Activated naive CD8-positive, alpha-beta T cell treated with anti-CD3 and anti-CD28 coated beads, Interleukin-2, amount 10 ng/mL, durations not matched to agents 7 days and 5 days (primary cell): Measurements from ENCODE around the gene GAS7. TPM values are rescaled to one million over a fixed set of nuclear protein-coding genes. Genes with fewer than 3 reads are reported as not detected.

Experiments
- ATAC-seq: fragments of 150-1000 bp; cut with Tn5 transposase; one replicate; pipeline ENCODE4 v1.10.0; 2021; ENCODE audit warnings: low read depth, moderate library complexity
- POLR2A ChIA-PET: fragments of 350-600 bp; sonication (Branson Sonifier 250); formaldehyde crosslinking; loops from one replicate; lab custom pipeline; 2021; ENCODE audit warnings: antibody characterized with exemption; lab: Charles Lee
- DNase-seq: peaks from one replicate; pipeline ENCODE4 v3.0.0; 2021
- H3K27ac Mint-ChIP-seq: one replicate; pipeline ENCODE4 v1.8.0; 2022; ENCODE audit warnings: mild to moderate bottlenecking, mixed read lengths
- H3K27me3 Mint-ChIP-seq: one replicate; pipeline ENCODE4 v1.8.0; 2022; ENCODE audit warnings: mild to moderate bottlenecking, moderate library complexity, mixed read lengths
- H3K36me3 Mint-ChIP-seq: one replicate; pipeline ENCODE4 v1.8.0; 2021; ENCODE audit warnings: mild to moderate bottlenecking, mixed read lengths
- H3K4me1 Mint-ChIP-seq: one replicate; pipeline ENCODE4 v1.8.0; 2021; ENCODE audit warnings: mixed read lengths
- H3K4me3 Mint-ChIP-seq: one replicate; pipeline ENCODE4 v1.8.0; 2022; ENCODE audit warnings: mild to moderate bottlenecking, moderate library complexity, mixed read lengths
- H3K9me3 Mint-ChIP-seq: one replicate; pipeline ENCODE4 v1.8.0; 2021; ENCODE audit warnings: mixed read lengths
- total RNA-seq, 2 experiments: library from RNA; stranded (reverse); gene quantifications; one replicate each; pipeline ENCODE4 v1.2.3, GENCODE V29; 2021

The GAS7 gene
- total RNA-seq, 2 experiments from 2014 or later = 2.7 to 2.8 TPM

DNA sequence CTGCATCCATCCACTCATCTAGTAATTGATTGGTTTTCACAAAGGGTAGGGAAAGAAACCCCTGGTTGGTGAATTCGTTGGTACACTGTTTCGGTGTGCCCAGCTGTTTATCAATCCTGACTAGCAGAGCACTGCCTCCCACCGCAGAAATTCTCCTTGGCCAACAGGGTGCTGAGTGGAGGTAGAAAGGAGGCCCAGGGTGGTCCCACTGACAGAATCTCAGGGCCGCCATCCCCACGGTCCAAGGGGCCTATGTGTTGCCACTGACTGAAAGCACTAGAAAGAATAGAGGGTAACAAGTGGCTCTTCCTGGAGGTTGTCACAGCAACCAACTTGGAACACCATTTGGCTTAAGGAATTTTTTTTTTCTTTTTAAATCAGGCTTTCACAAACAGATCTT lies 284.9 kb downstream of the GAS7 start:
- ATAC-seq (no peak), DNase-seq (no peak)
- POLR2A ChIA-PET = no interaction called here
- no peaks in the 10 kb centered on the region for H3K36me3 Mint-ChIP-seq
- no peaks in the 10 kb centered on the region for H3K9me3 Mint-ChIP-seq
- H3K4me1 Mint-ChIP-seq = no peaks in the 10 kb centered on the region
- no peak overlapping the region for H3K27ac Mint-ChIP-seq
- no peak overlapping the region for H3K4me3 Mint-ChIP-seq
- no peaks in the 10 kb centered on the region for H3K27me3 Mint-ChIP-seq

DNA sequence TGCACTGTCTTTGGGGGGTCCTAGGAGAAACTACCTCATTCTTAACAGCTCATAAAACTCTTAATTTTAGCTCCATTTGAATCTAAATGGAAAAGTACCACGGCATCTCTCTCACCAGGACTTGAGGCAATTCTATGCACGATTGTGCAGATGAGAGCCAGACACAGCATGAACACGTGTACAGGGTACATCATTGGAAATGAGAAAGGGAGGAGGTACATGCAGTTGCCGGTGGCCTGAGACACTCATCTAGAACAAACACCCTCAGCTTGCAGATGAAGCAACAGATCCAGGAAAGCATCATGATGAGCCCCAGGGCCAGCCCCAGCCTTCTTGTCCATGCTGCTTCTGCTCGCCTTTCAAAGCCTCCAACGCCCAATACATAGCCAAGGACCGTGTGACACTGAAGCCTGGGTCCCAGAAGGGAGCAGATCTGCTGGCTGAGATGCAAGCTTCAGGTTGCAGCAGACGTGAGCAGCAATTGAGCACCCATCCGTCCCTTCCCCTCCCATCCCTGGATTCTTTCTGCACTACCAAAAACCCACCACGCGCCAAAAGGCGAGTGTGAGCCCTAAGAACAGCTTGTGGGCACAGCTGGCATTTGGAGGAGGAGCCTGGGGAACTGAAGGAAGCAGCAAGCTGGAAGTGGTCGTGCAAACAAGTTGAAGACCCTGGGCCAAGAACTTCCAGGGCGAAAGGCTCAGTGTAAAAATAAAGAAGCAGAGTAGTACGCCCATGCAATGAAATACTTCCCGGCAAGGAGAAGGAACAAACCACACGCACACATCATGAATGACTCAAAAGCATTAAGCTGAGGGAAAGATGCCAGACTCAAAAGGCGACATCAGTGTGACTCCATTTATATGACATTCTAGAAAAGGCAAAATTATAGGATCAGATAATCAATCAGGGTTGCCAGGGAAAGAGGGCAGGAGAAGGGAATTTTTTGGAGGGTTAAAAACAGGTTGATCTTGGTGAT lies 286.0 kb downstream of the GAS7 start:
- DNase-seq = no peak
- Mint-ChIP-seq H3K27ac (no peak overlapping the region), H3K36me3 (no peaks in the 10 kb centered on the region), H3K4me1 (no peaks in the 10 kb centered on the region), H3K9me3 (no peaks in the 10 kb centered on the region), H3K27me3 (no peaks in the 10 kb centered on the region), H3K4me3 (no peak overlapping the region)
- POLR2A ChIA-PET = no interaction called here
- ATAC-seq = no peak

DNA sequence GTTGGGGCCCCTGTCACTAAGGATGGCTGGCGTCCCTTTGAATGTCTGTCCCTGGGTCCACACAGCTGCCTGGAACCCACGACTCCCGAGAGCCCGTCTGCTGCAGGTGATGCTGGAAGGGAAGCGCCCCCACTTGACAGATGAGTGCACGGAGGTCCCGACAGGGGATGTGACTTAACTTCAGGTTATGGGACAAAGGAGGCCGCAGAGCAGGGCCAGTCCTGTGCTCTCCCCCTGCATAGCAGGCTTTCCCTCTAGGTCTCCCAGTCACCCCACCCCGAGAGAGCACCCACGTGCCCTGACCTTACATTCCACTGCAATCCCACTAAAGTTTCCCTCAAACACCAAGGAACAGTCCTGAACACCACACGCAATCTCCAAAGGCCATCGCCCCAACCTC lies 287.3 kb downstream of the GAS7 start:
- H3K4me1 Mint-ChIP-seq = no peaks in the 10 kb centered on the region
- H3K27me3 Mint-ChIP-seq = no peaks in the 10 kb centered on the region
- no peak overlapping the region for H3K4me3 Mint-ChIP-seq
- ATAC-seq (no peak), DNase-seq (no peak)
- H3K9me3 Mint-ChIP-seq = no peaks in the 10 kb centered on the region
- POLR2A ChIA-PET = no interaction called here
- H3K27ac Mint-ChIP-seq = no peak overlapping the region
- no peaks in the 10 kb centered on the region for H3K36me3 Mint-ChIP-seq

DNA sequence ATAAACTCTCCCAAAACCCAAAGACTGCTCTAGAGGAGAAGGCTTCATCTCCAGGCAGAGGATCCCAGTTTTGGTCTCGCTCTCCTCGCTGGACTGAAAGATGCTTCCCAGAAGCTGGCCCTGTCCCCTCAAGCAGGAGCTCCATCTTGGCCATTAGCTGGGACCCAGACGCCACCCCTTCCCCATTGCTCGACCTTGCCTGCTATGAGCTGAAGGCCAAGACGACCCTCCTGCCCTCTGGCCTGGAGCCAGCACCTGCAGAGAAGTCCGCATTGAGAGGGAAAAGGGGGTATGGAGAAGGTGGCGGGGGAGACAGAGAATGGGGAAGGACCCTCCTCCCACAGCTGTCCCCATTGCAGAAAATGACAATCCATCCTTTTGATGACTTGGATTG lies 289.8 kb downstream of the GAS7 start:
- H3K27ac Mint-ChIP-seq = no peak overlapping the region
- no peaks in the 10 kb centered on the region for H3K4me1 Mint-ChIP-seq
- DNase-seq (no peak), ATAC-seq (no peak)
- H3K9me3 Mint-ChIP-seq = no peaks in the 10 kb centered on the region
- POLR2A ChIA-PET = no interaction called here
- no peak overlapping the region for H3K4me3 Mint-ChIP-seq
- no peaks in the 10 kb centered on the region for H3K27me3 Mint-ChIP-seq
- H3K36me3 Mint-ChIP-seq = no peaks in the 10 kb centered on the region

DNA sequence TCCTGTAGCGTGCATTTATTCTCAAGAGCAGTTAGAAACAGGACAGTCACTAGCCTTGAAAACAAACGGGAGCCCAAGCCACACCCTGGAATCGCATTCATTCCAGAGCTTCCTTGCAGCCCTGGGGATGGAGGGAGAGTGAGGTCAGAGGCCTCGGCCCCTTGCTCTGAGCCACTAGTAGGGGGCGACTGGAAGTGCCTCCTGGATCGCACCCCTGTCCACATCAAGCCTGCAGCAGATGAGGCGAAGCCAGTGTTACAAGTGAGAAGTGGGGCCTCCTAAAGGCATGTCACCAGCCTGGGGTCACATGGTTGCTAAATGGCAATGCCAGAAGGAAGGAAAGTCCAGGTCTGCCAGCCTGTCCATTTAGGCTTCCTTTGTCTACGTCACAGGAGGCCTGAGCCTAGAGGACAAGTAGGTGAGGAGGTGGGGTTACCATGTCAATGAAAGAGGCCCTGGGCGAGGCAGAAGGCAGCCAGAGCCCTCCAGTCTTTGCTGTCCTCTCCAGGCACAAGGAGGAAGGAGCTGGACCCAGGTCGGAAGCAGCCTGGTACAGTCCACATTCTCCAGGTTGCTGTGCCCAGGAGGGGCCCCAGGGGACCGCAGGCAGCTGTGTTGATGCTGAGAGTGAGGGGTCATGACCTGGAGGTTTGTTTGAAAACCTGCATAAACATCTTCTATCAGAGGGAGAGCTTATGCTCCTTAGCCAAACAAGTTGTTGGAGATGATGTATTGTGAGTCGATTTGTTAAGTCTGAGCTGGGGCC lies 290.3 kb downstream of the GAS7 start:
- no peak overlapping the region for H3K27ac Mint-ChIP-seq
- H3K9me3 Mint-ChIP-seq = no peaks in the 10 kb centered on the region
- H3K36me3 Mint-ChIP-seq = no peaks in the 10 kb centered on the region

DNA sequence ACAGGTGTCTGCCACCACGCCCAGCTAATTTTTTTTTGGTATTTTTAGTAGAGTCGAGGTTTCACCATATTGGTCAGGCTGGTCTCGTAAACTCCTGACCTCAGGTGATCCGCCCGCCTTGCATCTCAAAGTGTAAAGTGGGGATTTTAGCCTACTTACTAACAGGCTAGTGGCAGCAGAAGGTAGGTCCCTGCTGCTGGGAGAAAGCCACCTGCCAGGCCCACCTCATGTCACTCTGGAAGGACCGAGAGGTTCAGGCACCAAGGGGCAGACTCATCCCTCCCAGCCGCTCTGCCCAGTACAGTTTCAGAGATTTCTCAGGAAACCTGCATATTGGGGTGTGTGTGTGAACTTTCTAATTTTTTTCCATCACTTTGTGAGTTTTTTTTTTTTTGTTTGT lies 291.3 kb downstream of the GAS7 start:
- DNase-seq = no peak
- Mint-ChIP-seq H3K9me3 (no peaks in the 10 kb centered on the region), H3K4me1 (no peaks in the 10 kb centered on the region), H3K4me3 (no peak overlapping the region), H3K36me3 (no peaks in the 10 kb centered on the region), H3K27ac (no peak overlapping the region), H3K27me3 (peaks cover 1% of the 10 kb centered on the region)
- ATAC-seq = no peak
- POLR2A ChIA-PET = no interaction called here

More for the DNA sequence above, 290.3 kb downstream of the GAS7 start:
- no peaks in the 10 kb centered on the region for H3K4me1 Mint-ChIP-seq
- H3K4me3 Mint-ChIP-seq = no peak overlapping the region
- no peaks in the 10 kb centered on the region for H3K27me3 Mint-ChIP-seq
- DNase-seq = no peak
- ATAC-seq = no peak
- POLR2A ChIA-PET = no interaction called here

DNA sequence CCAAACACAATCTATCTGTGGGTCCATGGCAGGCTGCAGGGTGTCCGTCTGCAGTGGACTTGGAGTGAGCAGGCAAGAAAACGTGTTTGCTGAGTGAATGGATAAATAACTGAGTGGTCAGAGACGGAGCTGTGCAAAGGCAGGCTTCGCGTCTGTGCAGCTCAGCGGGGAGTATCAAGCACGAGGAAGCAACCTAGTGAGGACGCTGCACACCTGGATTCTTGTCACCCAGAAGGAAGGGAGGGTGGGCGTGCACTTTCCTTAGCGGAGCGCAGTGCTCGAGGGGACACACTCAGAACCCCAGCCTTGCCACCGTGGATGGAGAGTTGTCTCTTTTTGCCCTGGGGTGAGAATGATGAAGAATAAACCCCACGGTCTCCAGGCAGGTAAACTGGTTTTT lies 291.8 kb downstream of the GAS7 start:
- no peak overlapping the region for H3K27ac Mint-ChIP-seq
- H3K36me3 Mint-ChIP-seq = no peaks in the 10 kb centered on the region
- no peaks in the 10 kb centered on the region for H3K9me3 Mint-ChIP-seq
- H3K4me3 Mint-ChIP-seq = no peak overlapping the region
- DNase-seq (no peak), ATAC-seq (no peak)
- H3K4me1 Mint-ChIP-seq = no peaks in the 10 kb centered on the region
- POLR2A ChIA-PET = no interaction called here
- peaks cover 3% of the 10 kb centered on the region for H3K27me3 Mint-ChIP-seq

DNA sequence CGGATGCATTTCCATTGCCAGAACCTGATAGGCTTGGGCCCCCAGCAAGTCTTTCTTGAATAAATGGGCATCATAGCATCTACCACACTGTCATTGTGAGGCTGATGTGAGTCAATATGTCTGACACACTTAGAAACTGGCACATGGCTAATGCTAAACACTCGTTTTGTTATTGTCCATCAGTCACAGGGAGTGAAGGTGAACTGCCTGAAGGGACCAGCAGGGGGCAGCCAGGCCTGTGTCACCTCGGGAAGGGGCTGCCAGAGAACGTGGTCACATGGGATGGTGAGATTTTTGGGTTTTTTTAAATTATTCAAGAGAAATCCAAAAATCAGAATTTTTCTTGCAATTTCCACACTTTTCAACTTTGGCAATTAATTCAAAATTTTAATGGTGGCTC lies 292.5 kb downstream of the GAS7 start:
- Mint-ChIP-seq H3K27ac (no peak overlapping the region), H3K9me3 (no peaks in the 10 kb centered on the region), H3K4me3 (no peak overlapping the region), H3K4me1 (no peaks in the 10 kb centered on the region), H3K36me3 (no peaks in the 10 kb centered on the region), H3K27me3 (peaks cover 3% of the 10 kb centered on the region)
- ATAC-seq (no peak), DNase-seq (no peak)
- POLR2A ChIA-PET = no interaction called here

DNA sequence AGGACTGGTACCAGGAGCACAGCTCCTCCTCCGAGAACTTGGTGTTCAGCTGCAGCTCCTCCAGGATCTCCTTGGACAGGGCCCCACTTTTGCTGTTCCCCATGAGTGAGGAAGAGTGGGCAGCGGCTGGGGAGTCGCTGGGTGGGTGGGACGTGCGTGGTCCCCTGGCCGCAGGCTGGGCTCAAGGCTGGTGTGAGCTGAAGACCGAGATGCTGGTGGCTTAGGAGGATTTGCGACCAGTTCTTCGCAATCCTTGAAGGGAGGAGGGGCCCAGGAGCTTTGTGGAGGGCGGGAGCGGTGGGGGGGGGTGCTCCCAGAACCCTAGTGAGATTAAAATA lies 293.4 kb downstream of the GAS7 start, which contains the start of gene RCVRN:
RCVRN (minus strand) TSS at position 194 of the 338 bp plus-strand sequence; CDS start at position 103, 91 bp downstream.
- H3K27ac Mint-ChIP-seq = no peak within 1 kb of the TSS
- H3K27me3 Mint-ChIP-seq = peaks cover 4% of the 10 kb centered on the region
- POLR2A ChIA-PET = no interaction called here
- H3K36me3 Mint-ChIP-seq = no peaks in the 10 kb centered on the region
- H3K4me3 Mint-ChIP-seq = no peak within 1 kb of the TSS
- no peaks in the 10 kb centered on the region for H3K9me3 Mint-ChIP-seq
- H3K4me1 Mint-ChIP-seq = no peaks in the 10 kb centered on the region
- DNase-seq = no peak
- ATAC-seq = no peak

DNA sequence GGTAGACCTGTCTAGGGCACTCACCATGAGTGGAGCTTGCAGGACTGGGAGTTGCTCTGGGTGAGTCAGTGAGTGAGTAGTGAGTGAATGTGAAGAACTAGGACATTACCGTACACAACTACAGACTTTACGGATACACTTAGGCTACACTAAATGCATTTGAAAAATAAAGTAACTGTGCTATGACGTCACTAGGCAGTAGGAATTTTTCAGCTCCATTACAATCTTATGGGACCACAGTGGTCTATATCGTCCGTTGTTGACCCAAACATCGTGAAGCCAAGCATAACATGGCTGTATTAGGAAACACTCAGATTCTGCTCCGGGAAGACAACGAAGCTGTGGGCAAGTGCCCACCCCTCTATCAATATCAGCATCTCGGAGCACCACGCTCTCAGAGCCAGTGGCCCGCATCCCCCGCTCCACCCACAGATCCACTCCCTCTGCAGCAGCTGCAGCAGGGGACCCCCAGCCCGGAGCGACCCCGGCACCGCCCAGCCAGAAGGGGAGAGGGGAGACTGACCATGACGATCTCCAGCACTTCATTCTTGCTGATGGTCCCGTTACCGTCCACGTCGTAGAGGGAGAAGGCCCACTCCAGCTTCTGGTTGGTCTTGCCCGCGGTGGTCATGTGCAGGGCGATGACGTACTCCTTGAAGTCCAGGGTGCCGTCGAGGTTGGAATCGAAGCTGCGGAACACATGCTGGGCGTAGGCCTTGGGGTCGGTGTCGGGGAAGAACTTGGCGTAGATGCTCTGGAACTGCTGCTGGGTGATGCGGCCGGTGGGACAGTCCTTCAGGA lies 293.9 kb downstream of the GAS7 start:
- Mint-ChIP-seq H3K27ac (no peak overlapping the region), H3K27me3 (peaks cover 7% of the 10 kb centered on the region), H3K4me3 (no peak overlapping the region), H3K36me3 (no peaks in the 10 kb centered on the region), H3K9me3 (no peaks in the 10 kb centered on the region), H3K4me1 (no peaks in the 10 kb centered on the region)
- ATAC-seq (no peak), DNase-seq (no peak)
- POLR2A ChIA-PET = no interaction called here

DNA sequence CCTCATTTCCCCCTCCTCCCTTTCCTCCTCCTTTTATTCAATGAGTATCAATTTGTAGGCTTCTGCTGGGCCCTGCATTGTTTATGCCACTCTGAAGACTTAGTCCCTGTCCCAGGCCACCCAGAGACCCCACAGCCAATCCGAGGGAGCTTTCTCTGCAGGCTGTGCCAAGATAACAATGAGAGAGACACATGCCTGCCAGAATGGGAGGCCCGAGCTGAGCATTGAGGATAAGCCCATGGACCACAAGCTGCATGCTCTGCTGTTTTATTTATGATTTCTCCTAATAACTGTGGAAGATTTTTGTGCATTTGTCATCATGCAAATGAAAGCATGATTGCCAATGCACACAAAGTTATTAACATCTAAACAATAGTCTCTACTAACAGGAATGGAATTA lies 296.3 kb downstream of the GAS7 start:
- POLR2A ChIA-PET = no interaction called here
- Mint-ChIP-seq H3K27ac (no peak overlapping the region), H3K4me1 (no peaks in the 10 kb centered on the region), H3K36me3 (no peaks in the 10 kb centered on the region), H3K9me3 (no peaks in the 10 kb centered on the region), H3K27me3 (peaks cover 7% of the 10 kb centered on the region), H3K4me3 (no peak overlapping the region)
- DNase-seq (no peak), ATAC-seq (no peak)

DNA sequence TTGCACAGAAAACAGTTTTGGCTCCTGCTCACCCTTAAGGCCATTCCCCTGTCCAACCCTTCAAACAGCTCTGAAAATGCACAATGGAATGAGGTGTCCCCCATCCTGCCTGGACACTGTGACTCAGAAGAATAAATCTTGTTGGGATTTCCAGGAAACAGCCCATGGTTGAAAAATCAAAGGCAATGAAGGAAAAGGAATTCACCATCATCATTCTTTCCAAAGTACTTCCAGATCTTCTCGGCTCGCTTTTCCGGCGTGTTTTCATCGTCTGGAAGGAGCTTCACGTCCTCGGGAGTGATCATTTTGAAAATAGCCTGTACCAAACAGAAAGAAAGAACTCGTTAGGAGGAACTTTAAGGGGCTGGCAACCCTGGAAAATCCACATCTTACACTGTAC lies 297.6 kb downstream of the GAS7 start:
- H3K4me3 Mint-ChIP-seq = no peak overlapping the region
- H3K27me3 Mint-ChIP-seq = peaks cover 7% of the 10 kb centered on the region
- POLR2A ChIA-PET = no interaction called here
- ATAC-seq (no peak), DNase-seq (no peak)
- no peaks in the 10 kb centered on the region for H3K4me1 Mint-ChIP-seq
- H3K27ac Mint-ChIP-seq = no peak overlapping the region
- no peaks in the 10 kb centered on the region for H3K9me3 Mint-ChIP-seq
- H3K36me3 Mint-ChIP-seq = no peaks in the 10 kb centered on the region

DNA sequence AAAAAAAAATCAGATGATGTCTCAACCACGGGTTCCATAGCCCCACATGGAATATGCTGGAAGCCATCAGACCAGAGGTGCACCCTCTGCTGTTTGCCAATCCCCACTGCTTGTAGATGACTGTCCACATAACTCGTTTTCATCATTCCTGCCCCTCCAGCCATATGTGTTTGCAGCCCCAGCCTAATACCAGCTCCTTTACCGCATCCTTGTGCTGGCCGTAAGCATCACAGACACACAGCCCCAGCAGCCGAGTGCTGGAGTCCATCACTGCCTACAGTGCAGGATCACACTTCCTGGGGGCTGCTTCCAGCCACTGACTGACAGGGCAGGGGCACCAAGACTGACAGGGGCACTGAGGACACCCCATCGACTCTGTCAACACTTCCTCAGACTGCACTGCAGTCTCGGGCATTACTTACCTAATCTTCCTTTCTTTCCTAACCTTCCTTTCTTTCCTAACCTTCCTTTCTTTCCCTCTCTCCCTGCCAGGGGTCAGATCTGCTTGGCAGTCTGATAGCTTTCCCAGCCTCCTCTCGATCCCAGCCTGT lies 298.3 kb downstream of the GAS7 start:
- Mint-ChIP-seq H3K27me3 (peaks cover 7% of the 10 kb centered on the region), H3K4me1 (no peaks in the 10 kb centered on the region), H3K36me3 (no peaks in the 10 kb centered on the region), H3K27ac (no peak overlapping the region), H3K4me3 (no peak overlapping the region), H3K9me3 (no peaks in the 10 kb centered on the region)
- no peak for DNase-seq
- POLR2A ChIA-PET = no interaction called here
- no peak for ATAC-seq
